HG02623 (cell line): ENCODE results near the gene CD38.
"Not testable (repeated sequence)": the region's sequence is repeated elsewhere in the genome, so short reads cannot be mapped to it uniquely, and the experiment has no call there.

Experiments used
- ATAC-seq: cut with Tn5 transposase; IDR thresholded peaks from one replicate; pipeline ENCODE4 v1.9.1; 2021; ENCODE audit warnings: moderate library complexity; ENCODE audit not compliant: unreplicated experiment

The CD38 gene

DNA sequence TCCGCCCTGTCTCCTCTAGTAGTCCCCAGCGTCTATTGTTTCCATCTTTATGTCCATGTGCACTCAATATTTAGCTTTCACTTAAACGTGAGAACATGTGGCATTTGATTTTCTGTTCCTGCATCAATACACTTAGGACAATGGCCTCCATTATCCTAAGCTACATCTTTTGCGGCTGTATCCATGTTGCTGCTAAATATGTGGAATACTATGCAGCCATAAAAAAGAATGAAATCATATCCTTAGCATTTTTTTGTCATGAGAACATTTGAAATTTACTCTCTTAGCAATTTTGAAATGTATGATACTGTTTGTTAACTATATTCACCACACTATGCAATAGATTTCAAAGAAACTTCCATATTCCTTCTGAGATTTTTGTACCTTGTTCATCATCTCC lies 19.8 kb upstream of the CD38 start:
- ATAC-seq = no peak

DNA sequence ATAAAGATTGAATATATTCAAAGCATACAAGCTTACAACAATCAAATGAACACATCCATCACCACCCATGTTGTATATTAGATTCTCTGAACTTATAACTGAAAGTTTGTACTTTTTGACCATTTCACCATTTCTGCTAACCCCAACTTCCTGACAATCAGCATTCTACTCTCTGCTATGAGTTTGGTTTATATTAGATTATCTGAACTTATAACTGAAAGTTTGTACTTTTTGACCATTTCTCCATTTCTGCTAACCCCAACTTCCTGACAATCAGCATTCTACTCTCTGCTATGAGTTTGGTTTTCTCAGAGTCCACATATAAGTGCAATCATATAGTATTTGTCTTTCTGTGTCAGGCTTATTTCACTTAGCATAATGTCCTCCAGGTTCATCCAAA lies 15.7 kb upstream of the CD38 start:
- ATAC-seq = not testable (repeated sequence)

DNA sequence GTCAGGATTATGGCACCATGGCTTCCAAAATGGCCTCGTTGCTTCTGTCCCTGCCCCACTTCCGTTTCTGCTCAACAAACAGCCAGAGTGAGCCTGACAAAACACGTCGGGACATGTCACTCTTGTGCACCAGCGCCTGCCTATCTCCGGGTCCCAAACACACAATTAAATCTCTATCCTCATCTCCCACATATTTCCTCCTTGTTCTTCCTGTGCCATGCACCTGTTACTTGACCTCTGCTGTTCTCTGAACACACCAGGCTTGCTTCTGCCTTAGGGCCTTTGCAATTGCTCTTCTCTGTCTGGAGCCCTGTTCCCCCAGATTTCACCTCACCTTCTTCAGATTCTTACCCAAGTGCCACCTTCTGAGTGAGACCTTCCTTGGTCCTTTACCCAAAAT lies 12.7 kb upstream of the CD38 start:
- ATAC-seq = no peak

DNA sequence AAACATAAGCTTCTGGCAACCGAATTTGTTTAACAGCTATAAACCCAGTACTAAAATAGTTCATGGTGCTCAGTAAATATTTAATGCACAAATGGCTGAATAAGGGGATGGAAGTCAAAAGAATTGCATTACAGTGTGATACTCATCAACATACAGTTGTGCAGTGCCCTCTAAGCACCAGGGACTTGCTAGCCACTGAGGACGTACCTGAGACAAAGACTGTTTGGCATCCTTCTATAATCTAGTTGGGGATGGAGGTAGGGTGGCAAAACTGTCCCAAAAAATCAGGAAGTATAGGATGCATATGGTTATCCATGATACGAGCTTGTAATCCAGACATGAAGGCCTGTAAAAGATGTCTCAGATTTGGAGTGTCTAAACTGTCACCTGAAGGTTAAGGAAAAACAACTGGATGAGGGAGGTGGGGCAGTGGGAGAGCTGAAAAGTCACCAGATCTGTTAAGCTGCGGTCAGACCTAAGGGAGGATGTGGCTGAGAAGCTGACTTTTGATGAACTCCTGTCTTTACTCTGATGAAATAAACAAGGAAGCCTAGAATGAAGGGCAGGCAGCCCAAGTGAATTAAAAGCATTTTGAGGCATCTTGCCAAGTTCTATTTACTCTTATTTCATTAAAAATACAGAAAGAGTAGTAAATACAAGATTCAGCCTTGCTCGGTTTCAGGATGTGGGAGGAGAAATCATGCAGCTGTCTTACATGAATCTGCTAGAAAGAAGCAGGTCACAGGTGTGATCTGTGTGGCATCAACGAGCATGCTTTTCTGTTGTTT lies 12.0 kb upstream of the CD38 start:
- ATAC-seq = peak; percentile 56

DNA sequence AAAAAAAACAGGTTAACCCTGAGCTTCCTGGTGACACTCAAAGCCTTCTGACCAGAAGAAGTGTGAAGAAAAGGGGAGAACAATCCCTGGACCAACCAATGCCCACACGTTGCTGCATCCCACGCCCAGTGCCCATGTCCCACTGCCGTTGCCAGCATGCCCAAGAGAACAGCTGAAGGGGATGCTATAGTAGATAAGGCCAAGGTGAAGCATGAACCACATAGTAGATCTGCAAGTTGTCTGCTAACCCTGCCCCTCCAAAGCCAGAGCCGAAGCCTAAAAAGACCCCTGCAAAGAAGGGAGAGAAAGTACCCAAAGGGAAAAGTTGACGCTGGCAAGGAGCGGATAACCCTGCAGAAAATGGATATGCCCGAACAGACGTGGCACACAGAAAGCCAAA lies 11.3 kb upstream of the CD38 start:
- no peak for ATAC-seq

DNA sequence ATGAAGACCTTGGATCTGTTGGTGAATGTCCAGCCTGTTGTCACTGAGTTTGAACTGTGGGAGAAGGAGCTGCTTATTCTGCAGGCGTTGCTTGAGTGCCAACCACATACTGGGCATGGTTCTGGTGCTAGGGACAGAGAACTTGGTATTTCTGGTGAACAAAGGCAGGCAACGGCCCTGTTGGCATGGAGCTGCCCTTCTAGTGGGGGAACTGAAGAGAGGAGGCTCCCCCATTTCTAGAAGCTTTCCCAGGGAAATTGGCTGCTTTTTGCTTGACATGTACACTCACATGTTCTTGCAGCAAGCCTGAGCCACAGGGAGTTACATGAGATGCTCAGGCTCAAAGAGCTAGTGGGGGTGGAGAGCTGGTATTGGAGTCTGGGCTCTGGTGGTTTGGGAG lies 8.9 kb upstream of the CD38 start:
- ATAC-seq = no peak

DNA sequence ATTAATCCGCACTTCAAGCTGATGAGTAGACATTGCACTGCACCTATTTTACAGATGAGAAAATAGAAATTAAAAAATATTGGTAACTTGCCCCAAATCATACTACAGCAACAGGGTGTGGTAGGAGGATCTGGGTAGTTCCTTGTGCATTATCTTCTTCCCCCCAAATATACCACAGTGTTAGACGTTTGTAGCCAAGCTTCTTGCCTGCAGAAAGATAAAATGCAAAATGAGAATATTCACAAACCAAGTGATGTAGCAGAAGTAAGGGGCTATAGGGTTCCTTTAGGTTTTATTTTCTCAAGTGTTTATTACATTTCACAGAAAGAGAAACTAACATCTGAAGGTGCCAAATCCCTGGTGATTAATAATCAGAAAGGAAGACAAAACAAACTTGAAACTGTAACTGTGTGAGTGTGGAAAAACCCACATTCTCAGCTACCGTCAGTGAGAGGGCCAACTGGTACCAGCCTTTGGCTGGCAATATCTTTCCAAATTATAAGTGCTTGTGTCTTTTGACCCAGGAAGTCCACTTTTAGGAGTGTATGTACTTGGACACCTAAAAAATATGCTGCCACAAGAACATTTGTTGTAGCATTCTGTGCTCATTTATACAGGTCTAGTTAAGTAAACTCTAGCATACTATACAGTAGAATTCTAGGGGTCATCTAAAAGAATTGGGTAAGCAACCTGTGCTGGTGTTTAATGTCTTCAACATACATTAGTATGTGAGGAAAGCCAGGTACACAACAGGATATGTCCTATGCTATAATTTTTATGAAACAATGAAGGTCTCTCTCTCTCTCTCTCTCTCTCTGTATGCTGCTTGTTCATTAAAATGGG lies 6.7 kb upstream of the CD38 start:
- ATAC-seq = peak; percentile 73

DNA sequence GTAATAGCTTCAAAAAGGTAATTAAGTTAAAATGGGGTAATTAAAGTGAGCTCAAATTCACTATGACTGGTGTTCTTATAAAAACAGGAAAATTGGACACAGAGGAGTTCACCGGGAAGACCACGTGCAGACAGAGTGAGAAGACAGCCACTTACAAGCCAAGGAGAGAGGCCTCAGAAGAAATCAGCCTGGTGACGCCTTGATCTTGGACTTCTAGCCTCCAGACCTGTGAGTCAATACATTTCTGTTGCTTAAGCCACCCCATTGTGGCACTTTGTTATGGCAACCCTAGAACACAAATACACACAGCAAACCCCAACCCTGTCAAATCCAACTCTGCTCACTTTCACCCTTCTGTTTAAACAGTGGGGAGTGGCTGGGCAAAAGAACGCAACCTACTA lies 4.1 kb upstream of the CD38 start:
- ATAC-seq = no peak

DNA sequence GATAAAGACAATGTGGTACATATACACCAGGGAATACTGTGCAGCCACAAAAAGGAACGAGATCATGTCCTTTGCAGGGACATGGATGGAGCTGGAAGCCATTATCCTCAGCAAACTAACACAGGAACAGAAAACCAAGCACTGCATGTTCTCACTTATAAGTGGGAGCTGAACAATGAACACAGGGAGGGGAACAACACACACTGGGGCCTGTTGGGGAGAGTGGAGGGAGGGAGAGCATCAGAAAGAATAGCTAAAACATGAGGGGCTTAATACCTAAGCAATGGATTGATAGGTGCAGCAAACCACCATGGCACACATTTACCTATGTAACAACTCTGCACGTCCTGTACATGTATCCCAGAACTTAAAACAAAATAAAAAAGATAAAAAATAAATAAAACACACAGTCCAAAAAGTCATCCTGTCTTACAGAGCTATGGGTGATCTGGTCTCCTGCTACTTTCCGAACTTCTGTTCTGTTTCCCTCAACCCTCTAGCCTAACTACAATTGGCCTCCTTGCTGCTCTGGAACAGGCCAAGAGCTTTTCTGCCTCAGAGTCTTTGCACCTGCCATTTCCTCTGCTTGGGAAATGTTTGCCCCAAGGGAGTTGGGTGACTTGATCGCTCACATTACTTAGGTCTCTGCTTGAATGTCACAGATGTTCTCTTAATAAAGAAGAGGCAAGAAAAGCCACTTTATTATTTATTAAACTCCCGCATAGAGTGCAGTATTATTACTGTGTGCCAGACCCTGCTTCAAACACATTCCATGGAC lies 1.1 kb upstream of the CD38 start:
- ATAC-seq = no peak

DNA sequence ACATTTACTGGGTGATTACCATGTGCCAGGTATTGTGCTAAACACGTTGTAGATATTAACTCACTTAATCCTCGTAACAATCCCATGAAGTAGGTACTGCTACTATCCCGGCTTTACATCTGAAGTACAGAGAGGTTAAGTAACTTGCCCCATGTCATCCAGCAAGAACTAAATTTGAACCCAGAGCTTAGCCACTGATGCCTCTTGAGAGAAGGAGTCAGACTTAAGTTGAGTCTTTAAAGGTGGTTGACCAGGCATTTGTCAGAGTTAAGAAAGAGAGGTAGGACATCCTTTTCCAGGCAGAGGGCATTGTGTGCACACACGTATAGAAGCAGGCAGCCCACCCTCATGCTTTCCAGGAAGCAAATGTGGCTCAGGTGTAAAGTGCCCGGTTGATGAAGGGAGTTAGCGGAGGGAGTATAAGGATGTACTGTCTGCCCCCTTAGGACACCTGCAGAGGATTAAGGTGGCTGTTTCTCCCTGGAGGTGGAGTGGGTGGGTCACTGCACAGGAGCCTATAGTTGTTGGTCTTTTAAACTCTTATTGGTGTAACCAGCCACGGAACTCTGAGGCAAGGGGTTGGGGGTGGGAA lies 335 bp upstream of the CD38 start:
- no peak for ATAC-seq

DNA sequence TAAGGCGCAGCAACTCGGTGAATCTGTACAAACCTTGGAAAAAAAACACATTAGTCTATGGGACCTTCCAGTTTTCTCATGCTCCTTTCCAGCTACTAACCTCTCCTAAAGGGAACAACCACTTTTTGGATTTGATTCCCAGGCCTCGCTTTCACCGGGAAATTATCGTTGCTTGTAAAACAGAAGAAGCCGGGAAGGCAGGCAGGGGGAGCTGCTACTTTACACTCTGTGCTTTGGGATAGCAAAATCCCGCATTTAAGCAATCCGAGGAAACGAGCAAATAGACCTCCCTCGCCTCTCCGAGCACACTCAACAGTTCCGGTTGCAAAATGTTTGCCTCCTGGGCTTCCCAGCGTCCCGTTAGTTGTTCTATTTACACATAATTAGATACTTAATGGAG lies 1.2 kb downstream of the CD38 start:
- ATAC-seq = no peak

DNA sequence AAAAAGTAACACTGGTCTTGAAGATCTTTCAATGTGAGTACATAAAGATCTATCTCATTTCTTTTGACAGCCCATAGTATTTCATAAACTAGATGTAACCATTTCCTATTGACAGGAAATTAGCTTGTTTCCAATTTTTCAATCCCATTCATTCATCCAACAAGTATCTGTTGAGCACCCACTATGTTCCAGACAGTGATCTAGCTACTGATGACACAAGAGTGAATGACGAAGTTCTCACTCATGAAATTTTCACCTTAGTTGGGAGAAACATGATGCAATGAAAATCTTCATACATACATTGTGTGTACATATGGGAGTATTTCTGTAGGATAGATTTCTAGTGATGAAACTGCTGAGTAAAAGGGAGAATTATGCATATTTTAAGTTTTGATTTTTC lies 1.7 kb downstream of the CD38 start:
- no peak for ATAC-seq

DNA sequence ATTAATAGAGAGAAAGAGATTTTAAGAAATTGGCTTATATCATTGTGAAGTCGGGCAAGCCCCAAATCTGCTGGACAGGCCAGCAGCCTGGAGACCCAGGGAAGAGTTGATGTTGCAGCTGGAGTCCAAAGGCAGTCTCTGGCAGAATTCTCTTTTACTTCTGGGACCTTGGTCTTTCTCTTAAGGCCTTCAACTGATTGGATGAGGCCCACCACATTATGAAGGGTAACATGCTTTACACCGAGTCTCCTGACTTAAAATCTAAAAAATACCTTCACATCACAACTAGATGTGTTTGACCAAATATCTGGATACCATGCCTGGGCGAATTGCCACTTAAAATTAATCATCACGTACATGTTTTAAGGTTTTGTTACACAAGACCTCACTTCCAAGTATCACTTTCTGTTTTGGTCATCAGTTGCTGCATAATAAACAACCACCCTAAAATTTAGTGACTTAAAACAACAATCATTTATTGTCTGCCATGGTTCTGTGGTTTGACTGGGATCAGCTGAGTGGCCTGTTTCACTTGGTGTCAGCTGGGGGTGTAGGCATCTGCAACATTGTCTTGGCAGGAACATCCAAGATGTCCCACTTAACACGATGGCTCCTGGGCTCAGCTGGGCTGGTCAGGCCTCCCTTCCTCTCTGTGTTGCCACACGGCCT lies 3.4 kb downstream of the CD38 start:
- ATAC-seq = no peak

DNA sequence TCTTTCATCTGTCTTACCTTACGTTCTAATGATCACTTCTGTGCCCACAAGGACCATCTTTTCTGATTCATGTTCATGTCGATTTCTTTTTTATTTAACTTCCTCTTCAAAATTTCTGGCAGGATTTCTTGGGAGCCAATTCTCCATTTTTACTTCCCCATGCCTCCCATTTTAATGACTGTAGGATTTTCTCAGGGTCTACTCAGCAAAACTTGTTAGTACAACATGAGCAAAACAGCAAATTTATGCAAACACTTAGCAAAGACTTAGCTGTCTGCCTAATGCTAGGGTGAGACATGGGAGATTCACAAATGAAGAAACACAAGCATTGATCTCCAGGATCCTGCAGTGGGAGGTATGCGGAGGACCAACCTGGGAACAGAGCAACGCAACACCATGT lies 5.5 kb downstream of the CD38 start:
- no peak for ATAC-seq

DNA sequence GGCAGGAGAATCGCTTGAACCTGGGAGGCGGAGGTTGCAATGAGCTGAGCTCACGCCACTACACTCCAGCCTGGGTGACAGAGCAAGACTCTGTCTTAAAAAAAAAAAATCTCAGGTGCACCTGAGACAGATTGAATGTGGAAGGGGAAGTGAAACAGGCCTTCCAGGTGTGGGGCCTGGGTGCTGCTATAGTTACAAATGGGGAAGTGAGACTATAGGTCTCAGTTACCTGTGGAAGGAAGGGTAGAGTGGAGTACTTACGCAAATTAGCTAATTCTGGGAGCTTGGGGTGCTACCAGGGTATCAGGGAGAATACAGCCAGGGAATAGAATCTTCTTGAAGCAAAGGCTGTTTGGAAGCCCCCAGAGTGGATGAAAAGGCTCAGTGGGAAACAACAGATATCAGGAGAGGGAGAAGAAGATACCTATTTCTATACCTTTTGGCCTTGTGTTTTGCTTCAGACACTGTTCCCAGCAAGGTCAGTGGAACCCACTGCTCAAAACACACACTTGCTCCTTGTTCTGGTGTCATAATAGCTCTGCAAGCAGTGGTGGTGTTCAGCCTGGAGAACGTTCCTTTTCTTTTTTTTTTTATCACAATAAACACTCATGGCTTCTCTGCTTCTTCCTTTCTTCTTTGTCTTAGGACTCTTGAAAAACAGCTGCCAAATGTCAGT lies 7.0 kb downstream of the CD38 start:
- peak; percentile 90 for ATAC-seq

DNA sequence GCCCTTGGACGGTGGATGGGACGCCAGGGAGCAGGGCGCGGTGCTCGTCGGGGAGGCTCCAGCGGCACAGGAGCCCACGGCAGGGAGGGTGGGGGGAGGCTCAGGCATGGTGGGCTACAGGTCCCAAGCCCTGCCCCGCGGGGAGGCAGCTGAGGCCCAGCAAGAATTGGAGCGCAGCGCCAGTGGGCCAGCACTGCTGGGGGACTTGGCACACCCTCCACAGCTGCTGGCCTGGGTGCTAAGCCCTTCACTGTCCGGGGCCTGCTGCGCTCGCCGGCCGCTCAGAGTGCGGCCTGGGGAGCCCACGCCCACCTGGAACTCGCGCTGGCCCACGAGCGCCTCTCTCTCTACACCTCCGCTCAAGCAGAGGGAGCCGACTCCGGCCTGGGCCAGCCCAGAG lies 8.6 kb downstream of the CD38 start:
- no peak for ATAC-seq

DNA sequence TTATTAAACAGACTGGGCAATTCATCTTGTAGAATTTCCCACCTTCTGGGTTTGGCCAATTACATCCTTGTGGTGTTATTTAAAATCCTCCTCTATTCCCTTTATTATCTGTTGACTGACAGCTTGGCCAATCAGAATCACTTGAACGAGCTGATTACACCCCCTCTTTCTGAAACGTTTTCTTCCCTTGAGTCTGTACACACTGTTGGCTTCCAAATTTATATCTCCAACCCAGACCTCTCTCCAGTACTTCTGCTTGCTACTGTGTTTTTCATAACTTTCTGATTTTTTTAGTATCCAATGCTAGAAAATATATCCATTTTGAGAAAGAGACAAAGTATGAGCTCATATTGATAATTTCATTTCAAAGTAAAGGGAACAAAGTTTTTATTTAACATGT lies 14.8 kb downstream of the CD38 start:
- no peak for ATAC-seq

DNA sequence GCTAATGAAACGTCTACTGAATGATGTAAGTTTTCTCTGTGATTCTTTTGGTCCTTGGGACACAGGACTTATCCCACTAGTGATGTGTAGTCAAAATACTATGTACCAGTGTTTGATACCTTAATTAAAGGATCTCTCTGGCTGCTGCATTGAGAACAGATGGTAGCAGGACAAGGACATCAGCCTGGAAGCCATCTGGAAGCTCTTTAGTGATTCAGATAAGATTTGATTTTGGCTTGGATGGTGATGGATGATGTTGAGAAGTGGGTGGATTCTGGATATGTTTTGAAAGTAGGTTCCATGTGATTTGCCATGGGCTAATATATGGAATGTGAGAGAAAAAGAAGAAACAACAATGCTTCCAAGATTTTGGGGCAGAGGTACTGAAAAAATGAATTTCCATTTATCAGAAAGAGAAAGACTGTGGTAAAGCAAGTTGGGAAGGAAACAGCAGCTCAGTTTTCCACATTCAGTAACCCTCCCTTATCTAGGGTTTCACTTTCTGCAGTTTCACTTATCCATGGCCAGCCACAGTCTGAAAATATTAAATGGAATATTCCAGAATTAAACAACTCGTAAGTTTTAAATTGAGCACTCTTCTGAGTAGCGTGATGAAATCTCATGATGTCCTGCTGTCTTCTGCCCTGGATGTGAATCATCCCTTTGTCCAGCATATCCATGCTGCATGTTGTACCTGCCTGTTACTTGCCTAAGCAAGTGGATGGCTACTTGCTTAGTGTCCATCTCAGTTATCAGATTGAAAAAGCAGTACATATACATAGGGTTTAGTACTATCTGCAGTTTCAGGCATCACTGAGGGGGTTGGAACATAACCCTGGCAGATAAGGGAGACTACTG lies 15.6 kb downstream of the CD38 start:
- no peak for ATAC-seq

DNA sequence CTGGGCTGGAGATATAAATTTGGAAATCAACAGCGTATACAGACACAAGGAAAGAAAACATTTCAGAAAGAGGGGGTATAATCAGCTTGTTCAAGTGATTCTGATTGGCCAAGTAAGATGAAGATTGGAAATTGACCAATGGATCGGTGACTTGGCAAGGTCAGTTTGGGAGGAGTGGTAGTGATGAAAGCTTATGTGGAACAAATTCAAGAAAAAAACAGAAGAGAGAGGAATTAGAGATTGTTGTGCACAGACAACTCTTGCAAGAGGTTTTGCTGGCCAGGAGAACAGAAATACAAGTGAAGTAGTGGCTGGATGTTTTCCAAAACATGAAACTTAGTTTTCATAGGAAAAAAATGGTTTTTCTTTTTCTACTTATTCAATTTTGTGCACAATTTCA lies 16.3 kb downstream of the CD38 start:
- ATAC-seq = no peak
